Aorta (tissue), 5 donors: ENCODE data around the gene RPUSD2. TPM values are rescaled to one million over a fixed set of nuclear protein-coding genes. Genes with fewer than 3 reads are reported as not detected.

ENCODE experiments used
- ATAC-seq: fragments of 200-7000 bp; cut with Tn5 transposase; one replicate; pipeline ENCODE4 v1.9.1; 2022; ENCODE audit warnings: moderate library complexity; ENCODE audit not compliant: low FRiP score
- DNase-seq, 2 donors: peaks; one replicate each; pipeline ENCODE4 v3.0.0-alpha.2; 2020
- H3K27ac ChIP-seq, 2 donors: one replicate each; pipeline ENCODE4 v1.5.1; 2013; ENCODE audit warnings: low read length in 2 of 2, mild to moderate bottlenecking in 2 of 2, moderate library complexity in 2 of 2, control low read depth in 1 of 2, inconsistent platforms in 1 of 2, low read depth in 1 of 2
- H3K27me3 ChIP-seq, 2 donors: one replicate each; pipeline ENCODE4 v1.6.1; 2013; ENCODE audit warnings: control low read depth in 1 of 2, low read length in 1 of 2, mild to moderate bottlenecking in 1 of 2, moderate library complexity in 1 of 2; ENCODE audit not compliant: insufficient read depth in 2 of 2, control insufficient read depth in 1 of 2
- H3K36me3 ChIP-seq, 2 donors: one replicate each; pipeline ENCODE4 v1.6.1; 2013; ENCODE audit warnings: control low read depth in 1 of 2, low read length in 1 of 2, mild to moderate bottlenecking in 1 of 2; ENCODE audit not compliant: insufficient read depth in 2 of 2, control insufficient read depth in 1 of 2
- H3K4me1 ChIP-seq, 2 donors: one replicate each; pipeline ENCODE4 v1.6.1; 2013; ENCODE audit warnings: low read length in 2 of 2, control low read depth in 1 of 2, mild to moderate bottlenecking in 1 of 2, moderate library complexity in 1 of 2; ENCODE audit not compliant: insufficient read depth in 2 of 2, control insufficient read depth in 1 of 2
- H3K4me3 ChIP-seq, 2 donors: one replicate each; pipeline ENCODE4 v1.5.1; 2013; ENCODE audit warnings: low read length in 2 of 2, control low read depth in 1 of 2, mild to moderate bottlenecking in 1 of 2
- H3K9me3 ChIP-seq: one replicate; pipeline ENCODE4 v1.6.1; 2013; ENCODE audit warnings: mild to moderate bottlenecking, low read length; ENCODE audit not compliant: control insufficient read depth
- WGBS, 2 donors: extraction: QIAGEN DNeasy Blood & Tissue Kit; methylation state at CpG; one replicate each; pipeline ENCODE4 v1.1.7; 2013; 5-methylcytosine and 5-hydroxymethylcytosine counted together
- intact Hi-C, 2 donors: fragments of 100-400 bp; cut with DNase I; formaldehyde crosslinking; loops; one replicate each; pipeline versions ENCODE4 v1.14.2 to v1.15.0; 2022
- polyA plus RNA-seq, 2 donors: library from polyadenylated mRNA; stranded (reverse); fragments of 200-250 nt; gene quantifications; one replicate each; pipeline ENCODE4 v1.2.3, GENCODE V29; 2013
- total RNA-seq, 2 donors: library from RNA; stranded (reverse); fragmentation: NEBNext Ultra II Directional; extraction: Animal tissue kit (Norgen Biotek cat#: 25700); gene quantifications; one replicate each; pipeline ENCODE4 v1.2.1, GENCODE V29; 2021
- donor health status: healthy with polysubstance abuse.
- donor health status: Bipolar disorder and iron deficiency.
- donor health status: DM: no; HTN: no; CAD: no.
- donor health status: DM: no; HTN: no; CAD: no.
- donor health status: DM: yes; HTN: yes; CAD: no.

The RPUSD2 gene
- total and polyA plus RNA-seq, 4 donors, result 3.4 to 6.1 (median 4.6) TPM

GRCh38 chr15:40543082-40543481 is 26.0 kb upstream of the RPUSD2 start:
- ATAC-seq, result no peak
- no peak for DNase-seq
- H3K36me3 ChIP-seq, result peaks cover 0 to under 1% of the 10 kb centered on the region in 2 donors
- no peak overlapping the region for H3K27ac ChIP-seq
- intact Hi-C loops, result no loop called here
- no peak overlapping the region for H3K4me3 ChIP-seq
- no peaks in the 10 kb centered on the region for H3K9me3 ChIP-seq
- 94 to 97% methylated on average over 3 of the region's 3 CpGs for WGBS, 2 donors
- H3K27me3 ChIP-seq, result no peaks in the 10 kb centered on the region
- H3K4me1 ChIP-seq, result no peaks in the 10 kb centered on the region

- 83 to 88% methylated on average over 5 of the region's 5 CpGs for WGBS, 2 donors
- Histone ChIP-seq H3K27ac (no peak overlapping the region), H3K4me1 (no peaks in the 10 kb centered on the region), H3K4me3 (no peak overlapping the region), H3K36me3 (peaks cover 0 to 3% of the 10 kb centered on the region in 2 donors), H3K9me3 (no peaks in the 10 kb centered on the region), H3K27me3 (no peaks in the 10 kb centered on the region)
- no peak for ATAC-seq
- intact Hi-C loops, result no loop called here
- no peak for DNase-seq
Measured at GRCh38 chr15:40543631-40544294, 25.3 kb upstream of the RPUSD2 start.

- ATAC-seq (no peak), DNase-seq (no peak)
- Histone ChIP-seq H3K4me1 (no peaks in the 10 kb centered on the region), H3K27ac (no peak overlapping the region), H3K4me3 (no peak overlapping the region), H3K36me3 (peaks cover 0 to 3% of the 10 kb centered on the region in 2 donors), H3K9me3 (no peaks in the 10 kb centered on the region), H3K27me3 (no peaks in the 10 kb centered on the region)
- intact Hi-C loops, result no loop called here
- WGBS, 2 donors, result 54 to 76% methylated on average over 1 of the region's 1 CpG
Measured at GRCh38 chr15:40545457-40545856, 23.6 kb upstream of the RPUSD2 start.

GRCh38 chr15:40548610-40549009 is 20.5 kb upstream of the RPUSD2 start:
- intact Hi-C loops, result no loop called here
- Histone ChIP-seq H3K4me3 (no peak overlapping the region), H3K4me1 (no peaks in the 10 kb centered on the region), H3K9me3 (no peaks in the 10 kb centered on the region), H3K27me3 (no peaks in the 10 kb centered on the region), H3K36me3 (peaks cover 7 to 10% of the 10 kb centered on the region in 2 donors), H3K27ac (no peak overlapping the region)
- no peak for DNase-seq
- 91 to 97% methylated on average over 2 of the region's 2 CpGs for WGBS, 2 donors
- no peak for ATAC-seq

DNA sequence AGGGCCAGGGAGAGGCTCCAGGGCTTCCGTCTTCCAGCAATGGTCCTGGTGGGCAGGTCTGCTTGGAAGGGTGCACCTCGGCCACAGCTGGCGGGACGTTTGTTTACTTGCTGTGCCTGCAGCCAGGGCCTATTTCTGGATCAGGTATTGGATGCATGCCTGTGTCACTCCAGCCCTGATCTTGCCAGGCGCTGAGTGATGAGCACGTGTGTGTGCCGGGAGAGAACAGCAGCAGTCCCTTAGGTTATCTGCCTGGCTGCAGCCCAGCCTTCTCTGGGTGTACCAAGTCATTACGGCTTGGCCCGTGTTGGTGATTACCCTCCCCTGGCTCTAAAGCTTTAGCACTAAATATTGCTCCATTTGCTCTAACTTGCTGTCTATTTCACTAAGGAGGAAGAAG is 19.2 kb upstream of the RPUSD2 start:
- ATAC-seq (no peak), DNase-seq (no peak)
- H3K4me3 ChIP-seq, result no peak overlapping the region
- H3K9me3 ChIP-seq, result no peaks in the 10 kb centered on the region
- H3K4me1 ChIP-seq, result no peaks in the 10 kb centered on the region
- H3K27me3 ChIP-seq, result no peaks in the 10 kb centered on the region
- intact Hi-C loops, result no loop called here
- peaks cover 10 to 11% of the 10 kb centered on the region in 2 donors for H3K36me3 ChIP-seq
- H3K27ac ChIP-seq, result no peak overlapping the region
- 14 to 24% methylated on average over 9 of the region's 9 CpGs for WGBS, 2 donors

DNA sequence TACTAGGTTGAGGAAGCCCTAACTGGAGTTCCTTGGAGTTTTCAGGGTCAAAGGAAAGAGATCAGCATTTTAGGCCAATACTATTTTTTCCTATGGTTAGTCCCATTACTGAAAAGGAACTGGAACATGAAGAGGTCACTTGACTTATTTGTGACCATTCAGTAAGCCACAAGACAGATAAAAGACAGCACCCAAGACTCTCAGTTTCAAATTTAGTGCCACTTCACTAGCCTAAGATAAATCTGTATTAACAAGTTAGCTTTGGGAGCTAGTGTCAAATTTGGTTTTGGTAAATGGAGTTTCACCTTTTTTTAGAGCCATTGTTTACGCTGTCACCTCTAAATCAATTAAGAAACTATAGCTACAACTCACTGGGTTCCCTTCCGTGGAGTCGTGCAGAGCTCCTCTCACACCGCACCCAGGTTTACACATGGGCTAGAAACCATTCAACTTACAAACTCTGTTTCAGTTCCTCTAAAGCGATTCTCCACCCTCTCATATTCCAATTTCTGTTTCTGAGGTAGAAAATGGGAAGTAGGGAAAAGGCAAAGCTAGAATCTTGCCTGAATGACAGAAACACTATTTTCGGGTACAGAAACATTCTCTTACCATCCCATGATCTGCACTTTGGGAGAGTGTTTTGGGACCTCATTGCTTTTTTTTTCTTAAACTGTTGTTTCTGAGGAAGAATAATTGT is 18.6 kb upstream of the RPUSD2 start:
- Histone ChIP-seq H3K4me3 (no peak overlapping the region), H3K4me1 (no peaks in the 10 kb centered on the region), H3K36me3 (peaks cover 10 to 11% of the 10 kb centered on the region in 2 donors), H3K27me3 (no peaks in the 10 kb centered on the region), H3K9me3 (no peaks in the 10 kb centered on the region), H3K27ac (no peak overlapping the region)
- ATAC-seq, result no peak
- DNase-seq, result no peak
- intact Hi-C loops, result no loop called here
- WGBS, 2 donors, result 96 to 98% methylated on average over 6 of the region's 6 CpGs

GRCh38 chr15:40554161-40554525 is 15.0 kb upstream of the RPUSD2 start:
- H3K27me3 ChIP-seq, result no peaks in the 10 kb centered on the region
- no peak for ATAC-seq
- H3K36me3 ChIP-seq, result peaks cover 6 to 15% of the 10 kb centered on the region in 2 donors

GRCh38 chr15:40555876-40556275 is 13.2 kb upstream of the RPUSD2 start:
- peaks cover 6 to 15% of the 10 kb centered on the region in 2 donors for H3K36me3 ChIP-seq
- H3K27me3 ChIP-seq, result no peaks in the 10 kb centered on the region
- DNase-seq (no peak), ATAC-seq (no peak)
- H3K9me3 ChIP-seq, result no peaks in the 10 kb centered on the region
- intact Hi-C loops, result no loop called here
- H3K27ac ChIP-seq, result no peak overlapping the region
- no peak overlapping the region for H3K4me3 ChIP-seq
- no peaks in the 10 kb centered on the region for H3K4me1 ChIP-seq
- WGBS, 2 donors, result 97 to 98% methylated on average over 2 of the region's 2 CpGs

More at GRCh38 chr15:40554161-40554525, 15.0 kb upstream of the RPUSD2 start:
- Histone ChIP-seq H3K4me1 (no peaks in the 10 kb centered on the region), H3K27ac (no peak overlapping the region), H3K9me3 (no peaks in the 10 kb centered on the region), H3K4me3 (no peak overlapping the region)
- WGBS, 2 donors, result 78 to 91% methylated on average over 4 of the region's 4 CpGs
- DNase-seq, result no peak
- intact Hi-C loops, result no loop called here
